Measurements from ENCODE around the gene ZNF524.
A peak's percentile ranks its signal among the peaks of the same experiment; 100 is the strongest.
"Not testable (repeated sequence)": the region's sequence is repeated elsewhere in the genome, so short reads cannot be mapped to it uniquely, and the experiment has no call there.

The ZNF524 gene

GRCh38 chr19:55599842-55600661, at the start of gene ZNF524:
ZNF524 (plus strand) TSS chr19:55600288; CDS start chr19:55602113, 1,825 bp downstream.
- peak; percentile 88 for DNase-seq

- peak; percentile 62 for DNase-seq
Observed at GRCh38 chr19:55550321-55550650, 49.8 kb upstream of the ZNF524 start.

- no peak for DNase-seq
Observed at GRCh38 chr19:55552206-55552605, 47.9 kb upstream of the ZNF524 start.

- peak; percentile 91 for DNase-seq
Observed at GRCh38 chr19:55552620-55553019, 47.5 kb upstream of the ZNF524 start.

GRCh38 chr19:55553217-55554182, 46.6 kb upstream of the ZNF524 start:
- peak; percentile 8 for DNase-seq

GRCh38 chr19:55554302-55554701, 45.8 kb upstream of the ZNF524 start:
- DNase-seq, result no peak

- DNase-seq, result no peak
Observed at GRCh38 chr19:55554741-55555152, 45.3 kb upstream of the ZNF524 start.

GRCh38 chr19:55559684-55560083, 40.4 kb upstream of the ZNF524 start:
- DNase-seq, result no peak

GRCh38 chr19:55563261-55563690, 36.8 kb upstream of the ZNF524 start:
- DNase-seq, result no peak

- no peak for DNase-seq
Observed at GRCh38 chr19:55566823-55567222, 33.3 kb upstream of the ZNF524 start.

GRCh38 chr19:55567708-55568328, 32.3 kb upstream of the ZNF524 start:
- no peak for DNase-seq

GRCh38 chr19:55569477-55569876, 30.6 kb upstream of the ZNF524 start:
- not testable (repeated sequence) for DNase-seq

- not testable (repeated sequence) for DNase-seq
Observed at GRCh38 chr19:55573929-55574328, 26.2 kb upstream of the ZNF524 start.

GRCh38 chr19:55576746-55577145, 23.3 kb upstream of the ZNF524 start:
- no peak for DNase-seq

GRCh38 chr19:55578031-55578760, 21.9 kb upstream of the ZNF524 start:
- no peak for DNase-seq

GRCh38 chr19:55578761-55579747, 21.0 kb upstream of the ZNF524 start:
- DNase-seq, result no peak

GRCh38 chr19:55579766-55580621, 20.1 kb upstream of the ZNF524 start:
- DNase-seq, result peak; percentile 43

- peak; percentile 92 for DNase-seq
Observed at GRCh38 chr19:55580628-55581144, 19.4 kb upstream of the ZNF524 start, which contains the start of gene ZNF579. ZNF579 (minus strand) TSS chr19:55580848; CDS start chr19:55579639, 1,209 bp downstream.

- DNase-seq, result no peak
Observed at GRCh38 chr19:55581145-55581822, 18.8 kb upstream of the ZNF524 start.
